HL-60 (cell line): ENCODE data around the gene PC.

Experiments
- GABPA ChIP-seq: IDR thresholded peaks from 2 replicates; pipeline ENCODE4 v1.6.1; 2012; ENCODE audit warnings: low read depth
- TF ChIP-seq, protein P1 (sequence below): IDR thresholded peaks from one replicate; pipeline ENCODE4 v1.5.1; 2011; ENCODE audit warnings: low read length, control low read depth, inconsistent platforms; ENCODE audit not compliant: insufficient read depth

DNA sequence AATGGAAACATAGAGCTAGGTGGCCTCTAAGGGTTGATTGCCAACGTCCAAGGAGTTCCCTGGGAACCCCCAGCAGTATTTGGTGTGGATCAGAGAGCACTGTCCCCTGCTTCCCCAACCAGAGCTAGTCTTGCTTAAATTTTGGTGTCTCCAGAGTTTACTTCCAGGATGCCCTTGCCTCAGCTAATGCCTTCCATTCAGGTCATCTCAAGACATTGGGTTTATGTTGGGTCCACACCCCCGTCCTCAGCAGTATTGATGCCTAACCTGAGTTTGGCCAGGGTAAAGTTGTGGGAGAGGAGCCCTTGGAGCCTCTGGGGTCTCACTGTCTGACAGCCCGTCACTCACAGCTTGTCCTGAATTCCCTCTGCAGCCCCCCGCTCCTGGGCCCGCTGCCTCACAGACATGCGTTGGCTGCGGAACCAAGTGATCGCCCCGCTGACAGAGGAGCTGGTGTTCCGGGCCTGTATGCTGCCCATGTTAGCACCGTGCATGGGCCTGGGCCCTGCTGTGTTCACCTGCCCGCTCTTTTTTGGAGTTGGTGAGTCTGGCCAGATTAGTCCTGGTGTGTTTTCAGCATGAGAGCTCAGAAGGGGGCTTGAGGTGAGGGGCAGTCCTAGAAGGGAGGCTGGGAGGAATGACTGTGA is 113.6 kb downstream of the PC start:
- TF ChIP-seq, protein P1, sequence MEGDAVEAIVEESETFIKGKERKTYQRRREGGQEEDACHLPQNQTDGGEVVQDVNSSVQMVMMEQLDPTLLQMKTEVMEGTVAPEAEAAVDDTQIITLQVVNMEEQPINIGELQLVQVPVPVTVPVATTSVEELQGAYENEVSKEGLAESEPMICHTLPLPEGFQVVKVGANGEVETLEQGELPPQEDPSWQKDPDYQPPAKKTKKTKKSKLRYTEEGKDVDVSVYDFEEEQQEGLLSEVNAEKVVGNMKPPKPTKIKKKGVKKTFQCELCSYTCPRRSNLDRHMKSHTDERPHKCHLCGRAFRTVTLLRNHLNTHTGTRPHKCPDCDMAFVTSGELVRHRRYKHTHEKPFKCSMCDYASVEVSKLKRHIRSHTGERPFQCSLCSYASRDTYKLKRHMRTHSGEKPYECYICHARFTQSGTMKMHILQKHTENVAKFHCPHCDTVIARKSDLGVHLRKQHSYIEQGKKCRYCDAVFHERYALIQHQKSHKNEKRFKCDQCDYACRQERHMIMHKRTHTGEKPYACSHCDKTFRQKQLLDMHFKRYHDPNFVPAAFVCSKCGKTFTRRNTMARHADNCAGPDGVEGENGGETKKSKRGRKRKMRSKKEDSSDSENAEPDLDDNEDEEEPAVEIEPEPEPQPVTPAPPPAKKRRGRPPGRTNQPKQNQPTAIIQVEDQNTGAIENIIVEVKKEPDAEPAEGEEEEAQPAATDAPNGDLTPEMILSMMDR, result no peak
- no peak for TF ChIP-seq GABPA
